Natural killer cell (primary cell): ENCODE data around the gene APBA1. TPM values are rescaled to one million over a fixed set of nuclear protein-coding genes. Genes with fewer than 3 reads are reported as not detected.

Source experiments
- ATAC-seq, 3 donors: fragments of 150-1000 bp in 2 of 3; fragments of 200-7000 bp in 1 of 3; cut with Tn5 transposase; 1 replicate in 1 of 3; 2 replicates in 2 of 3; pipeline ENCODE4 v1.10.0; 2021; ENCODE audit warnings: mild to moderate bottlenecking in 2 of 3, moderate library complexity in 2 of 3
- DNase-seq, 2 donors: peaks; one replicate each; pipeline versions ENCODE4 v3.0.0 to v3.0.0-alpha.2; 2013 to 2021; ENCODE audit warnings: mixed read lengths in 1 of 2
- H3K27ac ChIP-seq: one replicate; pipeline ENCODE4 v1.5.1; 2013; ENCODE audit warnings: mild to moderate bottlenecking, low read length
- H3K27me3 ChIP-seq: one replicate; pipeline ENCODE4 v1.6.1; 2013; ENCODE audit warnings: low read length; ENCODE audit not compliant: control insufficient read depth, insufficient read depth
- H3K36me3 ChIP-seq: one replicate; pipeline ENCODE4 v1.6.1; 2013; ENCODE audit warnings: low read length; ENCODE audit not compliant: control insufficient read depth, insufficient read depth
- H3K4me1 ChIP-seq: one replicate; pipeline ENCODE4 v1.6.1; 2013; ENCODE audit warnings: low read length; ENCODE audit not compliant: control insufficient read depth, insufficient read depth
- H3K4me3 ChIP-seq: one replicate; pipeline ENCODE4 v1.5.1; 2013; ENCODE audit warnings: low read length
- H3K9me3 ChIP-seq: one replicate; pipeline ENCODE4 v1.6.1; 2013; ENCODE audit warnings: low read length; ENCODE audit not compliant: control insufficient read depth, insufficient read depth
- H3K27ac Mint-ChIP-seq, 2 donors: one replicate each; pipeline ENCODE4 v1.8.0; 2022; ENCODE audit warnings: mild to moderate bottlenecking in 2 of 2, mixed read lengths in 2 of 2, moderate library complexity in 1 of 2
- H3K27me3 Mint-ChIP-seq, 2 donors: one replicate each; pipeline ENCODE4 v1.8.0; 2022; ENCODE audit warnings: low read depth in 2 of 2, mixed read lengths in 2 of 2
- H3K36me3 Mint-ChIP-seq: one replicate; pipeline ENCODE4 v1.8.0; 2022; ENCODE audit warnings: mixed read lengths
- H3K4me1 Mint-ChIP-seq, 2 donors: one replicate each; pipeline ENCODE4 v1.8.0; 2022; ENCODE audit warnings: mixed read lengths in 2 of 2
- H3K4me3 Mint-ChIP-seq: one replicate; pipeline ENCODE4 v1.8.0; 2022; ENCODE audit warnings: mild to moderate bottlenecking, moderate library complexity, mixed read lengths
- H3K9me3 Mint-ChIP-seq, 2 donors: one replicate each; pipeline ENCODE4 v1.8.0; 2022; ENCODE audit warnings: mixed read lengths in 2 of 2
- CTCF ChIP-seq: fragments of 200-600 bp; IDR thresholded peaks from one replicate; pipeline ENCODE4 v1.8.0; 2022; ENCODE audit warnings: antibody characterized with exemption
- WGBS: methylation state at CpG from one replicate; pipeline ENCODE4 v1.1.7; 2013; ENCODE audit warnings: missing lambda C conversion rate; ENCODE audit not compliant: insufficient coverage; 5-methylcytosine and 5-hydroxymethylcytosine counted together
- intact Hi-C: fragments of 100-400 bp; cut with micrococcal nuclease; formaldehyde crosslinking; loops from one replicate; pipeline ENCODE4 v1.14.2; 2022
- total RNA-seq, 4 donors: library from RNA; stranded (reverse); fragments of 120-200 nt in 1 of 4; gene quantifications; one replicate each; pipeline versions ENCODE4 v1.2.3 to v1.2.4, GENCODE V29; 2013 to 2022

APBA1 gene
- total RNA-seq, 3 donors from 2014 or later (not counting 1 experiment from before 2014, with no cell fraction given) = 0.11 to 0.31 (median 0.13) TPM

- intact Hi-C loops = no loop called here
- ATAC-seq (no peak), DNase-seq (no peak)
- Mint-ChIP-seq H3K36me3 (no peaks in the 10 kb centered on the region), H3K27me3 (peaks cover 4 to 10% of the 10 kb centered on the region in 2 donors), H3K27ac (no peak overlapping the region), H3K4me3 (no peak overlapping the region), H3K9me3 (no peaks in the 10 kb centered on the region), H3K4me1 (no peaks in the 10 kb centered on the region)
- no peak for TF ChIP-seq CTCF
- 100% methylated on average over 1 of the region's 1 CpG for WGBS
- Histone ChIP-seq H3K4me3 (no peak overlapping the region), H3K27ac (no peak overlapping the region), H3K27me3 (no peaks in the 10 kb centered on the region), H3K9me3 (no peaks in the 10 kb centered on the region), H3K36me3 (no peaks in the 10 kb centered on the region), H3K4me1 (no peaks in the 10 kb centered on the region)
Measured at GRCh38 chr9:69577123-69577522, 95.0 kb downstream of the APBA1 start.

GRCh38 chr9:69574057-69574456 is 98.1 kb downstream of the APBA1 start:
- Mint-ChIP-seq H3K4me1 (no peaks in the 10 kb centered on the region), H3K36me3 (no peaks in the 10 kb centered on the region), H3K4me3 (no peak overlapping the region), H3K9me3 (no peaks in the 10 kb centered on the region), H3K27ac (no peak overlapping the region), H3K27me3 (peaks cover 0 to 4% of the 10 kb centered on the region in 2 donors)
- no peak for ATAC-seq
- TF ChIP-seq CTCF = no peak
- 86% methylated on average over 4 of the region's 4 CpGs for WGBS
- no peaks in the 10 kb centered on the region for H3K9me3 ChIP-seq
- no peak overlapping the region for H3K4me3 ChIP-seq
- no peaks in the 10 kb centered on the region for H3K36me3 ChIP-seq
- no peaks in the 10 kb centered on the region for H3K27me3 ChIP-seq
- H3K27ac ChIP-seq = no peak overlapping the region
- H3K4me1 ChIP-seq = no peaks in the 10 kb centered on the region
- intact Hi-C loops = no loop called here
- DNase-seq = no peak

GRCh38 chr9:69573651-69574050 is 98.5 kb downstream of the APBA1 start:
- DNase-seq = no peak
- ATAC-seq = no peak
- H3K27me3 ChIP-seq = no peaks in the 10 kb centered on the region
- WGBS = 88% methylated on average over 3 of the region's 4 CpGs
- no peak overlapping the region for H3K27ac Mint-ChIP-seq
- intact Hi-C loops = no loop called here
- peaks cover 0 to 4% of the 10 kb centered on the region in 2 donors for H3K27me3 Mint-ChIP-seq
- no peaks in the 10 kb centered on the region for H3K4me1 Mint-ChIP-seq
- no peak overlapping the region for H3K4me3 Mint-ChIP-seq
- H3K4me1 ChIP-seq = no peaks in the 10 kb centered on the region
- H3K9me3 Mint-ChIP-seq = no peaks in the 10 kb centered on the region
- no peaks in the 10 kb centered on the region for H3K9me3 ChIP-seq
- TF ChIP-seq CTCF = no peak
- no peaks in the 10 kb centered on the region for H3K36me3 ChIP-seq
- H3K36me3 Mint-ChIP-seq = no peaks in the 10 kb centered on the region
- no peak overlapping the region for H3K4me3 ChIP-seq
- no peak overlapping the region for H3K27ac ChIP-seq

GRCh38 chr9:69572611-69573010 is 99.6 kb downstream of the APBA1 start:
- H3K36me3 ChIP-seq = no peaks in the 10 kb centered on the region
- no peak for TF ChIP-seq CTCF
- H3K27ac Mint-ChIP-seq = no peak overlapping the region
- H3K36me3 Mint-ChIP-seq = no peaks in the 10 kb centered on the region
- H3K9me3 Mint-ChIP-seq = no peaks in the 10 kb centered on the region
- H3K27me3 Mint-ChIP-seq = peaks cover 0 to 4% of the 10 kb centered on the region in 2 donors
- H3K4me3 Mint-ChIP-seq = no peak overlapping the region
- H3K27ac ChIP-seq = no peak overlapping the region
- ATAC-seq = no peak
- no peaks in the 10 kb centered on the region for H3K9me3 ChIP-seq
- H3K4me1 ChIP-seq = no peaks in the 10 kb centered on the region
- H3K27me3 ChIP-seq = no peaks in the 10 kb centered on the region
- intact Hi-C loops = no loop called here
- H3K4me3 ChIP-seq = no peak overlapping the region
- DNase-seq = no peak
- no peaks in the 10 kb centered on the region for H3K4me1 Mint-ChIP-seq
